H9 (cell line): ENCODE results near the gene METTL23. TPM values are rescaled to one million over a fixed set of nuclear protein-coding genes. Genes with fewer than 3 reads are reported as not detected.
A peak's percentile ranks its signal among the peaks of the same experiment; 100 is the strongest.
"Not testable (repeated sequence)": the region's sequence is repeated elsewhere in the genome, so short reads cannot be mapped to it uniquely, and the experiment has no call there.

Experiments
- DNase-seq: peaks from one replicate; pipeline ENCODE4 v3.0.0-alpha.2; 2017
- H2AFZ ChIP-seq: one replicate; pipeline ENCODE4 v1.6.1; 2013; ENCODE audit warnings: mild to moderate bottlenecking, low read length, control low read depth, moderate library complexity
- H2AK5ac ChIP-seq: 2 replicates; pipeline ENCODE4 v1.6.1; 2013; ENCODE audit warnings: low read length, control low read depth, mixed read lengths; ENCODE audit not compliant: insufficient read length
- H2BK120ac ChIP-seq: one replicate; pipeline ENCODE4 v1.6.1; 2013; ENCODE audit warnings: low read depth, mild to moderate bottlenecking, low read length, control low read depth, inconsistent platforms; ENCODE audit not compliant: poor library complexity, severe bottlenecking
- H2BK12ac ChIP-seq: 2 replicates; pipeline ENCODE4 v1.6.1; 2013; ENCODE audit warnings: low read length, control low read depth, mixed read lengths, low read depth; ENCODE audit not compliant: insufficient read length
- H2BK15ac ChIP-seq: 2 replicates; pipeline ENCODE4 v1.6.1; 2013; ENCODE audit warnings: low read depth, low read length, control low read depth
- H2BK20ac ChIP-seq: one replicate; pipeline ENCODE4 v1.6.1; 2013; ENCODE audit warnings: low read depth, mild to moderate bottlenecking, low read length, control low read depth, inconsistent platforms; ENCODE audit not compliant: poor library complexity, severe bottlenecking
- H2BK5ac ChIP-seq: 2 replicates; pipeline ENCODE4 v1.6.1; 2013; ENCODE audit warnings: low read length, control low read depth, mixed read lengths; ENCODE audit not compliant: insufficient read length
- H3K14ac ChIP-seq: 2 replicates; pipeline ENCODE4 v1.6.1; 2013; ENCODE audit warnings: low read length, control low read depth; ENCODE audit not compliant: insufficient read depth
- H3K18ac ChIP-seq: 2 replicates; pipeline ENCODE4 v1.6.1; 2013; ENCODE audit warnings: low read depth, mild to moderate bottlenecking, mixed read lengths, low read length, control low read depth; ENCODE audit not compliant: insufficient read length
- H3K23ac ChIP-seq: 2 replicates; pipeline ENCODE4 v1.6.1; 2013; ENCODE audit warnings: low read length, control low read depth, mixed read lengths, low read depth; ENCODE audit not compliant: insufficient read length
- H3K23me2 ChIP-seq: 2 replicates; pipeline ENCODE4 v1.6.1; 2013; ENCODE audit warnings: low read depth, mild to moderate bottlenecking, mixed read lengths, low read length, control low read depth; ENCODE audit not compliant: insufficient read length, poor library complexity, severe bottlenecking
- H3K27ac ChIP-seq: 2 replicates; pipeline ENCODE4 v1.5.1; 2013; ENCODE audit warnings: low read length, control low read depth, mixed read lengths, low read depth; ENCODE audit not compliant: insufficient read length
- H3K27me3 ChIP-seq: 2 replicates; pipeline ENCODE4 v1.6.1; 2013; ENCODE audit warnings: low read length, control low read depth, inconsistent platforms; ENCODE audit not compliant: insufficient read depth
- H3K4ac ChIP-seq: 2 replicates; pipeline ENCODE4 v1.6.1; 2013; ENCODE audit warnings: low read depth, mild to moderate bottlenecking, control low read depth, inconsistent platforms, low read length, moderate library complexity
- H3K4me1 ChIP-seq: 2 replicates; pipeline ENCODE4 v1.6.1; 2013; ENCODE audit warnings: low read length, control low read depth, inconsistent platforms; ENCODE audit not compliant: insufficient read depth
- H3K4me2 ChIP-seq: 2 replicates; pipeline ENCODE4 v1.6.1; 2013; ENCODE audit warnings: low read length, control low read depth, mixed read lengths; ENCODE audit not compliant: insufficient read length, insufficient read depth
- H3K56ac ChIP-seq: 2 replicates; pipeline ENCODE4 v1.6.1; 2013; ENCODE audit warnings: low read depth, mild to moderate bottlenecking, mixed read lengths, low read length, control low read depth; ENCODE audit not compliant: insufficient read length
- H3K79me1 ChIP-seq: 2 replicates; pipeline ENCODE4 v1.6.1; 2013; ENCODE audit warnings: low read depth, mild to moderate bottlenecking, moderate library complexity, low read length, control low read depth, inconsistent platforms; ENCODE audit not compliant: insufficient read depth, poor library complexity, severe bottlenecking
- H3K79me2 ChIP-seq: 2 replicates; pipeline ENCODE4 v1.6.1; 2013; ENCODE audit warnings: low read length, control low read depth, inconsistent platforms; ENCODE audit not compliant: insufficient read depth
- H3K9ac ChIP-seq: 2 replicates; pipeline ENCODE4 v1.6.1; 2013; ENCODE audit warnings: low read length, control low read depth, mixed read lengths; ENCODE audit not compliant: insufficient read length; ENCODE audit errors: extremely low read depth
- H3K9me3 ChIP-seq: one replicate; pipeline ENCODE4 v1.6.1; 2013; ENCODE audit warnings: low read depth, low read length, inconsistent platforms; ENCODE audit not compliant: control insufficient read depth
- H3T11ph ChIP-seq: one replicate; pipeline ENCODE4 v1.6.1; 2013; ENCODE audit warnings: mild to moderate bottlenecking, low read length, control low read depth, inconsistent platforms
- H4K20me1 ChIP-seq: one replicate; pipeline ENCODE4 v1.6.1; 2013; ENCODE audit not compliant: control insufficient read depth, insufficient read length, insufficient read depth
- H4K5ac ChIP-seq: 2 replicates; pipeline ENCODE4 v1.6.1; 2013; ENCODE audit warnings: low read depth, mild to moderate bottlenecking, mixed read lengths, low read length, control low read depth; ENCODE audit not compliant: insufficient read length
- H4K8ac ChIP-seq: replicated peaks from 2 replicates; pipeline ENCODE4 v1.6.1; 2013; ENCODE audit warnings: low read length, control low read depth, mixed read lengths, low read depth; ENCODE audit not compliant: insufficient read length
- H4K91ac ChIP-seq: 2 replicates; pipeline ENCODE4 v1.6.1; 2013; ENCODE audit warnings: low read depth, mild to moderate bottlenecking, moderate library complexity, mixed read lengths, low read length, control low read depth; ENCODE audit not compliant: insufficient read length
- H3K27ac Mint-ChIP-seq, 3 experiments: 2 replicates in 2 of 3; 3 replicates in 1 of 3; pipeline ENCODE4 v1.8.0; 2020 to 2021; ENCODE audit warnings: mixed read lengths in 3 of 3, mild to moderate bottlenecking in 1 of 3, moderate library complexity in 1 of 3
- H3K27me3 Mint-ChIP-seq: 2 replicates; pipeline ENCODE4 v1.8.0; 2021; ENCODE audit warnings: low read depth, mild to moderate bottlenecking, moderate library complexity, mixed read lengths
- H3K36me3 Mint-ChIP-seq, 3 experiments: 2 replicates in 2 of 3; 3 replicates in 1 of 3; pipeline ENCODE4 v1.8.0; 2020 to 2021; ENCODE audit warnings: low read depth in 3 of 3, mixed read lengths in 3 of 3; ENCODE audit not compliant: insufficient read depth in 1 of 3
- H3K4me1 Mint-ChIP-seq, 2 experiments: 2 replicates each; pipeline ENCODE4 v1.8.0; 2020; ENCODE audit warnings: mixed read lengths in 2 of 2
- H3K4me3 Mint-ChIP-seq, 2 experiments: 2 replicates in 1 of 2; 3 replicates in 1 of 2; pipeline ENCODE4 v1.8.0; 2020 to 2021; ENCODE audit warnings: mild to moderate bottlenecking in 2 of 2, mixed read lengths in 2 of 2, moderate library complexity in 1 of 2
- H3K9me3 Mint-ChIP-seq, 2 experiments: 2 replicates in 1 of 2; 3 replicates in 1 of 2; pipeline ENCODE4 v1.8.0; 2020; ENCODE audit warnings: mild to moderate bottlenecking in 2 of 2, mixed read lengths in 2 of 2, moderate library complexity in 1 of 2
- CTCF ChIP-seq: fragments of 200-600 bp; sonication (generic); conservative IDR thresholded peaks from 3 replicates; pipeline ENCODE4 v1.8.0; 2021; ENCODE audit warnings: antibody characterized with exemption, mild to moderate bottlenecking
- WGBS: extraction: QIAGEN DNeasy Blood & Tissue Kit; methylation state at CpG from one replicate; pipeline ENCODE4 v1.1.7; 2013; ENCODE audit warnings: missing lambda C conversion rate, low lambda C conversion rate, mixed read lengths; ENCODE audit not compliant: insufficient read length; ENCODE audit errors: extremely low coverage; 5-methylcytosine and 5-hydroxymethylcytosine counted together
- total RNA-seq: library from RNA; stranded (reverse); gene quantifications from 2 replicates; pipeline ENCODE4 v1.2.1, GENCODE V29; 2021

The METTL23 gene
- total RNA-seq, 1 experiment from 2014 or later = 29.9 TPM

DNA sequence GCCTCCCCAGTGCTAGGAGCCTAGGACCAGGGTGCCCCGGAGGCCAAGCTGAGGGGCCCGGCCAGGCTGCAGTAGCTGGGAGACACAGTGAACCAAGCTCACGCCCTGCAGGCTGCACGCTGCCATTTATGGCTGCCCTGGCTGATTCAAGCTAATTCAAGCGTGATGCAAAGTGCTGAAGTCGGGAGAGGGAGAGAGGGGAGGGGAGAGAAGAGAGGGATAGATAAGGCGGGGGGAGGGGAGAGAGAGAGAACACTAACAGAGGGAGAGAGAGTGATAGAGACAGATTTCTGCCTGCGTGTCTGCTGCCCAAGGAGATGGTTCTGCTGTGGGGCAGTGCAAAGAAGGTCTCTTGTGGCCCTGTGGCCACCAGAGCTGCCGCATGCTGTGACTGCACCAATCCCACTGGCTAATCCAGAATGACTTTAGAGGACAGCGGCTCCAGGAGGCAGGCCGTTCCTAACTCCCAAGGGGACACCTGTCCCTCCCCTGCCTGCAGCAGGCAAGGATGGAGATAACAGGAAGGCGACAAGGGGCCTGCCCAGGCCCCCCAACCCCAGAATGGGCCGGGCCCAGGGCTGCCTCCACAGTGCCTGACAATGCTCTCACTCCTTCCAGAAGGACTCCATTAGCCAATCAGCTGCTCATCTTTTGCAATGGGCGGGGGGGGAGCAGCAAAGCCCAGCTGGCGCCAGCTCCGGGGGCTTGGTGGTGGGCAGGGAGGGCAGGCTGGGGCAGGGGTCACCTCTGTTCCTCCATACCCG, 28.8 kb upstream of the METTL23 start:
- H4K20me1 ChIP-seq = no peaks in the 10 kb centered on the region
- no peak overlapping the region for H3K4me2 ChIP-seq

GRCh38 chr17:76698466-76698977, 28.1 kb upstream of the METTL23 start:
- not testable (repeated sequence) for H2BK5ac ChIP-seq, H3K27me3 Mint-ChIP-seq, H4K20me1 ChIP-seq, H3K4ac ChIP-seq, H2AFZ ChIP-seq, H3K27ac ChIP-seq, H3K23ac ChIP-seq, H3K79me2 ChIP-seq, H3K4me2 ChIP-seq, H3K56ac ChIP-seq, H3K4me1 ChIP-seq, H3K27me3 ChIP-seq, H3K9me3 ChIP-seq, H3K18ac ChIP-seq, H3K9me3 Mint-ChIP-seq, H2BK12ac ChIP-seq, H2BK20ac ChIP-seq, H4K91ac ChIP-seq, H2BK15ac ChIP-seq, H3T11ph ChIP-seq, H3K9ac ChIP-seq, H3K79me1 ChIP-seq, H3K4me3 Mint-ChIP-seq, H4K5ac ChIP-seq, H2BK120ac ChIP-seq, H4K8ac ChIP-seq, DNase-seq, H3K23me2 ChIP-seq, H3K14ac ChIP-seq, H3K36me3 Mint-ChIP-seq, H2AK5ac ChIP-seq
- Mint-ChIP-seq H3K4me1 (peaks cover 35 to 63% of the 10 kb centered on the region in 2 experiments), H3K27ac (peak overlapping the region in 1 of 3 experiments; percentile 40; a peak in 1 of 7 replicates)
- WGBS = no CpG with 5 or more reads among the region's 7 CpGs

More for the DNA sequence above, 28.8 kb upstream of the METTL23 start:
- Histone ChIP-seq H3K79me1 (no peaks in the 10 kb centered on the region), H3K23ac (no peak overlapping the region), H3K9me3 (no peaks in the 10 kb centered on the region), H3K27ac (no peak overlapping the region), H2BK15ac (no peak overlapping the region), H3K27me3 (no peaks in the 10 kb centered on the region), H3K18ac (peak overlapping the region; percentile 46), H3K9ac (no peak overlapping the region), H3K79me2 (no peaks in the 10 kb centered on the region), H4K91ac (no peak overlapping the region), H2AFZ (no peak overlapping the region), H2BK20ac (no peak overlapping the region), H3K23me2 (peaks cover 3% of the 10 kb centered on the region), H2BK12ac (no peak overlapping the region), H3K14ac (no peak overlapping the region), H4K8ac (no peak overlapping the region), H3T11ph (no peak overlapping the region), H4K5ac (no peak overlapping the region), H3K4me1 (peaks cover 5% of the 10 kb centered on the region; the same call in 1 of the 2 replicates), H2BK5ac (no peak overlapping the region), H3K56ac (no peak overlapping the region), H2BK120ac (no peak overlapping the region), H2AK5ac (no peak overlapping the region), H3K4ac (no peak overlapping the region)
- H3K27me3 Mint-ChIP-seq = peaks cover 2% of the 10 kb centered on the region
- H3K9me3 Mint-ChIP-seq = no peaks in the 10 kb centered on the region
- no peak for TF ChIP-seq CTCF
- H3K4me3 Mint-ChIP-seq = peak overlapping the region in 1 of 2 experiments; percentile 42; a peak in 1 of 5 replicates
- H3K4me1 Mint-ChIP-seq = peaks cover 34 to 58% of the 10 kb centered on the region in 2 experiments
- WGBS = no CpG with 5 or more reads among the region's 17 CpGs
- no peaks in the 10 kb centered on the region for H3K36me3 Mint-ChIP-seq
- no peak for DNase-seq
- peak overlapping the region in 2 of 3 experiments; percentile 25 to 90; a peak in 2 of 7 replicates for H3K27ac Mint-ChIP-seq
